ENCODE results near the gene MALSU1.

DNA sequence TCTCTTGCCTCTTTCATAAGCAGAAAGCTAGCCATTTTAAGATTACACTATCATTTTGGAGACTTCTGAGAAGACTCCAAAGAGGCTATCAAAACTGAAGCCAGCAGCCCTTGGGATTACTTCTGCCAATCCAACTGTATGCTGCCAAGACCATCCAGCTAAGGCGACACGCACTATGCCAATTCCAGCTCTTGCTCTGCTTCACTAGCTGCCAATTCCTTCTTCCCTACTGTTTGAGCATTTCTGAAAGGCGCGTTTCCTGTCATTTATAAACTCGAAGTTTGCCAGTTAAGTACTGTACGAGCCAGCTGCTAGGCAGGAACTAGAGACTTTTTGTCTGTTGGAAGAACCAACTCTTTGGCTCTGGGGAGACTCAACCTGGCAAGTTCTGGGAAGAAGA is 36.5 kb downstream of the MALSU1 start:
- TF ChIP-seq, protein P1, sequence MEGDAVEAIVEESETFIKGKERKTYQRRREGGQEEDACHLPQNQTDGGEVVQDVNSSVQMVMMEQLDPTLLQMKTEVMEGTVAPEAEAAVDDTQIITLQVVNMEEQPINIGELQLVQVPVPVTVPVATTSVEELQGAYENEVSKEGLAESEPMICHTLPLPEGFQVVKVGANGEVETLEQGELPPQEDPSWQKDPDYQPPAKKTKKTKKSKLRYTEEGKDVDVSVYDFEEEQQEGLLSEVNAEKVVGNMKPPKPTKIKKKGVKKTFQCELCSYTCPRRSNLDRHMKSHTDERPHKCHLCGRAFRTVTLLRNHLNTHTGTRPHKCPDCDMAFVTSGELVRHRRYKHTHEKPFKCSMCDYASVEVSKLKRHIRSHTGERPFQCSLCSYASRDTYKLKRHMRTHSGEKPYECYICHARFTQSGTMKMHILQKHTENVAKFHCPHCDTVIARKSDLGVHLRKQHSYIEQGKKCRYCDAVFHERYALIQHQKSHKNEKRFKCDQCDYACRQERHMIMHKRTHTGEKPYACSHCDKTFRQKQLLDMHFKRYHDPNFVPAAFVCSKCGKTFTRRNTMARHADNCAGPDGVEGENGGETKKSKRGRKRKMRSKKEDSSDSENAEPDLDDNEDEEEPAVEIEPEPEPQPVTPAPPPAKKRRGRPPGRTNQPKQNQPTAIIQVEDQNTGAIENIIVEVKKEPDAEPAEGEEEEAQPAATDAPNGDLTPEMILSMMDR (IDR thresholded peaks at IDR 0.05), result no peak
- TF ChIP-seq POLR2A (IDR thresholded peaks at IDR 0.05) (no peak), POLR2AphosphoS5 (IDR thresholded peaks at IDR 0.05; ENCODE audit: insufficient read depth in 1 of 2, low read depth in 1 of 2) (no peak)

Data from vagina (tissue), 2 donors.